ENCODE measurements around the gene LRRC7. TPM values are rescaled to one million over a fixed set of nuclear protein-coding genes. Genes with fewer than 3 reads are reported as not detected.

The LRRC7 gene
- total RNA-seq, 4 donors from 2014 or later, result 0.07 to 1.9 (median 0.62) TPM

DNA sequence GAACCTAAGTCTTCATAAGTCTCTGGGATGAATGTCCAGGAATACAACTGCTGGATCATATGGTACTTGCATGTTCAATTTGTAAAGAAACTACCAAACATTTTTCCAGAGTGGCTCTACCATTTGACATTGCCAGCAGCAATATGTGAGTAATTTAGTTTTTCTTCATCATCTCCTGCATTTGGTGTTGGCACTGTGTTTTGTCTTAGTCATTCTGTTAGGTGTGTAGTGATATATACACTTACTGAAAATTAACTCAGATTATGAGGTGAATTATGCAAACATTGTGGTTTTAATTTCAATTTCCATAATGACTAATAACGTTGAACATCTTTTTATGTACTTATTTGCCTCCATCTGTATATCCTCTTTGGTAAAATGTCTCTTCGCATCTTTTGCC lies 499.0 kb downstream of the LRRC7 start:
- Histone ChIP-seq H3K4me3 (no peak overlapping the region), H3K4me1 (peaks cover 0 to 3% (median 0%) of the 10 kb centered on the region in 3 donors), H3K9me3 (no peaks in the 10 kb centered on the region), H3K27ac (no peak overlapping the region), H3K36me3 (no peaks in the 10 kb centered on the region), H3K27me3 (no peaks in the 10 kb centered on the region)
- TF ChIP-seq POLR2AphosphoS5 (IDR thresholded peaks at IDR 0.05) (no peak), EP300 (IDR thresholded peaks at IDR 0.05) (no peak), POLR2A (IDR thresholded peaks at IDR 0.05) (no peak)
- TF ChIP-seq, protein P1, sequence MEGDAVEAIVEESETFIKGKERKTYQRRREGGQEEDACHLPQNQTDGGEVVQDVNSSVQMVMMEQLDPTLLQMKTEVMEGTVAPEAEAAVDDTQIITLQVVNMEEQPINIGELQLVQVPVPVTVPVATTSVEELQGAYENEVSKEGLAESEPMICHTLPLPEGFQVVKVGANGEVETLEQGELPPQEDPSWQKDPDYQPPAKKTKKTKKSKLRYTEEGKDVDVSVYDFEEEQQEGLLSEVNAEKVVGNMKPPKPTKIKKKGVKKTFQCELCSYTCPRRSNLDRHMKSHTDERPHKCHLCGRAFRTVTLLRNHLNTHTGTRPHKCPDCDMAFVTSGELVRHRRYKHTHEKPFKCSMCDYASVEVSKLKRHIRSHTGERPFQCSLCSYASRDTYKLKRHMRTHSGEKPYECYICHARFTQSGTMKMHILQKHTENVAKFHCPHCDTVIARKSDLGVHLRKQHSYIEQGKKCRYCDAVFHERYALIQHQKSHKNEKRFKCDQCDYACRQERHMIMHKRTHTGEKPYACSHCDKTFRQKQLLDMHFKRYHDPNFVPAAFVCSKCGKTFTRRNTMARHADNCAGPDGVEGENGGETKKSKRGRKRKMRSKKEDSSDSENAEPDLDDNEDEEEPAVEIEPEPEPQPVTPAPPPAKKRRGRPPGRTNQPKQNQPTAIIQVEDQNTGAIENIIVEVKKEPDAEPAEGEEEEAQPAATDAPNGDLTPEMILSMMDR (IDR thresholded peaks at IDR 0.05), result no peak
- 69 to 93% methylated on average over 2 of the region's 2 CpGs for WGBS, 2 donors (ENCODE audit: low coverage in 1 of 2)
- no peak for ATAC-seq

DNA sequence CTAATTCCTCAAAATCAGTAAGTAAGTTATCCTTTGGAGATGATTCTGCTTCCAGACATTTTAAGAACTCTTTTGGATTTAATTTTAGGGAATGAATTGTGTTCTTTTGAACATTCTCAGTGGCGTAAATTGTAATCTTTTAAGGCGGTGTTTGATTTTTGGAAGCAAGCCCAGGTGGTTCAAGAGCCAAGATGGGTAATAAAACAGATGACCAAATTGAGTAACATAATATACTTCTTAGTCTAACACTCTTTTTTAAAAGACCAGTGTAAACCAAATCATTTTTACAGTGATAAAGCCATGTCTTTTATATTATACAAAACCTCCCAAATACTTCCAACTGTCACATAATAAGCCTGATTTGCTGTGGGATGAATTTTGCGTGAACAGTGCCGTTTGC lies 503.9 kb downstream of the LRRC7 start:
- Histone ChIP-seq H3K4me1 (peaks cover 0 to 14% (median 0%) of the 10 kb centered on the region in 3 donors), H3K27me3 (no peaks in the 10 kb centered on the region), H3K9me3 (no peaks in the 10 kb centered on the region), H3K36me3 (no peaks in the 10 kb centered on the region), H3K4me3 (no peak overlapping the region), H3K27ac (no peak overlapping the region)
- WGBS, 2 donors (ENCODE audit: low coverage in 1 of 2), result 11 to 27% methylated on average over 4 of the region's 4 CpGs
- TF ChIP-seq POLR2AphosphoS5 (IDR thresholded peaks at IDR 0.05) (no peak), POLR2A (IDR thresholded peaks at IDR 0.05) (no peak), EP300 (IDR thresholded peaks at IDR 0.05) (no peak)
- TF ChIP-seq, protein P1 (IDR thresholded peaks at IDR 0.05), result no peak
- no peak for ATAC-seq

DNA sequence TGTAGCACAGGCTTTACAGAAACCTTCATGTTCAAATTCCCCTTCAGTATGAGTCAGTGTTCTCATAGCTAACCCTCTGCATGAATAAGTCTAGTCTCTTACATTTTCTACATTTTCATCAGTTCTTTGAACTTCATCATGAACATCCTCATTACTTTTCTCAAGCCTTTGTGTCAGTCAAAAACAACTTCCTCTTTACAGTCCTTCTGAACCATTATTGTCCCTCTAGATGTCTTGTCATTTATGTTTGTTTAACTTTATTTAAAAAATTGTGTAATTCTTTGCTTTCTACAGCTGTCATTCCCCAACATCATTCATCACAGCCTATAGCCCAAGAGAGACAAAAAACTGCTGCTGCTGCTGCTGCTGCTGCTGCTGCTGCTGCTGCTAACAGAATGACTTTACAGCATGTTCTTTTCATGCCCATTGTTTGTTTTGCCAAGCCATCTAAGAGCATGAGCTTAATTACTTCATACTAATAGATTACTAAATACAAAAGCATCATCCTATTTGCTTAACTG lies 504.6 kb downstream of the LRRC7 start:
- H3K9me3 ChIP-seq, result no peaks in the 10 kb centered on the region
- ATAC-seq, result no peak

DNA sequence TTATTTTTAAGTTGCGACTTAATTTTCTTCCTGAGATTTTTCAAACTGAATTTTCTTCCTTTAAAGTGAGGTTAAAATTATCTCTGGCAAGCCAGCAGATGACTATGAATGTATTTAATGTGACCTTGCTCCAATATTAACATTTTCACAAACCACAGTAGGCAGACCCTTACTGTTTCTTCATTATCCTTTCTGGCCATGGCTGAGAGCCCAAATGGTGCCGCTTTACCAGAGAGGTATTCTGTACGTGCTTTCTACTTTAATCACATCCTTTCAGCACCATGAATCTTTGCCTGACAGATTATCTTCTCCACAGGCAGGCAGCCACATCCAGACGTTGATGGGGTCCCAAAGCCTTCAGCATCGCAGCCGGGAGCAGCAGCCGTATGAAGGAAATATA lies 508.0 kb downstream of the LRRC7 start:
- Histone ChIP-seq H3K27ac (no peak overlapping the region), H3K36me3 (no peaks in the 10 kb centered on the region), H3K4me1 (peaks cover 0 to 14% (median 0%) of the 10 kb centered on the region in 3 donors), H3K9me3 (no peaks in the 10 kb centered on the region), H3K27me3 (no peaks in the 10 kb centered on the region), H3K4me3 (no peak overlapping the region)
- ATAC-seq, result no peak
- TF ChIP-seq EP300 (IDR thresholded peaks at IDR 0.05), result no peak
- no peak for TF ChIP-seq POLR2AphosphoS5 (IDR thresholded peaks at IDR 0.05)
- TF ChIP-seq POLR2A (IDR thresholded peaks at IDR 0.05), result no peak
- TF ChIP-seq, protein P1 (IDR thresholded peaks at IDR 0.05), result no peak
- WGBS, 2 donors (ENCODE audit: low coverage in 1 of 2), result 68 to 74% methylated on average over 4 to 7 of the region's 7 CpGs

More for the DNA sequence above, 504.6 kb downstream of the LRRC7 start:
- TF ChIP-seq POLR2AphosphoS5 (IDR thresholded peaks at IDR 0.05) (no peak), POLR2A (IDR thresholded peaks at IDR 0.05) (no peak), EP300 (IDR thresholded peaks at IDR 0.05) (no peak)
- TF ChIP-seq, protein P1 (IDR thresholded peaks at IDR 0.05), result no peak
- Histone ChIP-seq H3K4me1 (peaks cover 0 to 14% (median 0%) of the 10 kb centered on the region in 3 donors), H3K27me3 (no peaks in the 10 kb centered on the region), H3K36me3 (no peaks in the 10 kb centered on the region), H3K27ac (no peak overlapping the region), H3K4me3 (no peak overlapping the region)

DNA sequence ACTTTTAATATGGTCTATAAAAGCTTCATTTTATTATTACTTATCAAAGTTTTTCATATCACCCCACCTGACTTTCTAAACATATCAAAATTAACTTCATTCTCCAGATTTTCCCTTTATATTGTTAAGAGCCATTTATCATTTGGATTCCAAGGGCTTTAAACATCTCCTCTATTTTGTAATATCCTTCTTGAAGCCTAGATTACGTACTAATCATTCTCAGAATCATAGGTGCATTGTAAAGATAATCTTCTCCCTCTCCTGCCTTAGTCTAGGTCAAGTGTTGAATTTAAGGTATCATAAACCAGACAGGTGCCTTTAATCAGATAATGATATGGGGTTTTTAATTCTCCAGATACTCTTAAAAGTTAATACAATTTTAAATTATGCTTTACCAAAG lies 509.3 kb downstream of the LRRC7 start:
- no peak for ATAC-seq
- Histone ChIP-seq H3K9me3 (no peaks in the 10 kb centered on the region), H3K4me3 (no peak overlapping the region), H3K27ac (no peak overlapping the region), H3K4me1 (peaks cover 0 to 7% (median 0%) of the 10 kb centered on the region in 3 donors), H3K27me3 (no peaks in the 10 kb centered on the region), H3K36me3 (no peaks in the 10 kb centered on the region)
- TF ChIP-seq POLR2AphosphoS5 (IDR thresholded peaks at IDR 0.05), result no peak
- TF ChIP-seq POLR2A (IDR thresholded peaks at IDR 0.05), result no peak
- TF ChIP-seq, protein P1 (IDR thresholded peaks at IDR 0.05), result no peak
- TF ChIP-seq EP300 (IDR thresholded peaks at IDR 0.05), result no peak
- 82 to 92% methylated on average over 1 of the region's 1 CpG for WGBS, 2 donors (ENCODE audit: low coverage in 1 of 2)

Measured in gastroesophageal sphincter (tissue), 4 donors.